ENCODE data around the gene KIF23.
A peak's percentile ranks its signal among the peaks of the same experiment; 100 is the strongest.

Gene KIF23

GRCh38 chr15:69466733-69467132 is 52.6 kb downstream of the KIF23 start:
- no peak for DNase-seq (ENCODE audit: low read depth)

- no peak for DNase-seq (ENCODE audit: low read depth)
Measured at GRCh38 chr15:69467636-69468035, 53.5 kb downstream of the KIF23 start.

GRCh38 chr15:69468241-69469121 is 54.3 kb downstream of the KIF23 start:
- DNase-seq (ENCODE audit: low read depth) = no peak

- no peak for DNase-seq (ENCODE audit: low read depth)
Measured at GRCh38 chr15:69469467-69470201, 55.5 kb downstream of the KIF23 start.

- no peak for DNase-seq (ENCODE audit: low read depth)
Measured at GRCh38 chr15:69472046-69472445, 57.9 kb downstream of the KIF23 start.

GRCh38 chr15:69472562-69472961 is 58.4 kb downstream of the KIF23 start:
- no peak for DNase-seq (ENCODE audit: low read depth)

- DNase-seq (ENCODE audit: low read depth) = no peak
Measured at GRCh38 chr15:69474291-69474690, 60.1 kb downstream of the KIF23 start.

- DNase-seq (ENCODE audit: low read depth) = no peak
Measured at GRCh38 chr15:69474846-69475455, 60.8 kb downstream of the KIF23 start.

- DNase-seq (ENCODE audit: low read depth) = peak; percentile 57
Measured at GRCh38 chr15:69475769-69476358, 61.7 kb downstream of the KIF23 start.

- DNase-seq (ENCODE audit: low read depth) = no peak
Measured at GRCh38 chr15:69476704-69477473, 62.7 kb downstream of the KIF23 start.

GRCh38 chr15:69478259-69478781 is 64.2 kb downstream of the KIF23 start:
- no peak for DNase-seq (ENCODE audit: low read depth)

- no peak for DNase-seq (ENCODE audit: low read depth)
Measured at GRCh38 chr15:69479081-69479480, 64.9 kb downstream of the KIF23 start.

GRCh38 chr15:69479971-69480370 is 65.8 kb downstream of the KIF23 start:
- no peak for DNase-seq (ENCODE audit: low read depth)

GRCh38 chr15:69480932-69481331 is 66.8 kb downstream of the KIF23 start:
- no peak for DNase-seq (ENCODE audit: low read depth)

GRCh38 chr15:69482686-69483256 is 68.6 kb downstream of the KIF23 start:
- no peak for DNase-seq (ENCODE audit: low read depth)

- no peak for DNase-seq (ENCODE audit: low read depth)
Measured at GRCh38 chr15:69484837-69485236, 70.7 kb downstream of the KIF23 start.

GRCh38 chr15:69486481-69487110 is 72.4 kb downstream of the KIF23 start:
- no peak for DNase-seq (ENCODE audit: low read depth)

- peak; percentile 31 for DNase-seq (ENCODE audit: low read depth)
Measured at GRCh38 chr15:69489073-69489571, 75.0 kb downstream of the KIF23 start.

- no peak for DNase-seq (ENCODE audit: low read depth)
Measured at GRCh38 chr15:69490356-69491037, 76.3 kb downstream of the KIF23 start.

- DNase-seq (ENCODE audit: low read depth) = peak; percentile 56
Measured at GRCh38 chr15:69491038-69491505, 76.9 kb downstream of the KIF23 start.
